IPS-20b (cell line): ENCODE results near the gene PDXK.

Experiments
- H3K27ac ChIP-seq: one replicate; pipeline ENCODE4 v1.5.1; 2013; ENCODE audit warnings: low read length
- H3K27me3 ChIP-seq: 2 replicates; pipeline ENCODE4 v1.6.1; 2013; ENCODE audit warnings: mild to moderate bottlenecking, low read length, inconsistent platforms; ENCODE audit not compliant: insufficient read depth
- H3K36me3 ChIP-seq: 2 replicates; pipeline ENCODE4 v1.6.1; 2013; ENCODE audit warnings: low read depth, mild to moderate bottlenecking, inconsistent platforms, low read length, moderate library complexity; ENCODE audit not compliant: insufficient read depth
- H3K4me1 ChIP-seq: 2 replicates; pipeline ENCODE4 v1.6.1; 2013; ENCODE audit warnings: mild to moderate bottlenecking, control low read depth, inconsistent platforms, low read length, moderate library complexity; ENCODE audit not compliant: insufficient read depth
- H3K4me3 ChIP-seq: 2 replicates; pipeline ENCODE4 v1.5.1; 2013; ENCODE audit warnings: mild to moderate bottlenecking, low read length, inconsistent platforms
- H3K9ac ChIP-seq: 2 replicates; pipeline ENCODE4 v1.6.1; 2013; ENCODE audit warnings: low read depth, mild to moderate bottlenecking, inconsistent platforms, low read length, moderate library complexity
- H3K9me3 ChIP-seq: 2 replicates; pipeline ENCODE4 v1.6.1; 2013; ENCODE audit warnings: mild to moderate bottlenecking, low read depth, low read length, inconsistent platforms; ENCODE audit not compliant: insufficient read depth

The PDXK gene

DNA sequence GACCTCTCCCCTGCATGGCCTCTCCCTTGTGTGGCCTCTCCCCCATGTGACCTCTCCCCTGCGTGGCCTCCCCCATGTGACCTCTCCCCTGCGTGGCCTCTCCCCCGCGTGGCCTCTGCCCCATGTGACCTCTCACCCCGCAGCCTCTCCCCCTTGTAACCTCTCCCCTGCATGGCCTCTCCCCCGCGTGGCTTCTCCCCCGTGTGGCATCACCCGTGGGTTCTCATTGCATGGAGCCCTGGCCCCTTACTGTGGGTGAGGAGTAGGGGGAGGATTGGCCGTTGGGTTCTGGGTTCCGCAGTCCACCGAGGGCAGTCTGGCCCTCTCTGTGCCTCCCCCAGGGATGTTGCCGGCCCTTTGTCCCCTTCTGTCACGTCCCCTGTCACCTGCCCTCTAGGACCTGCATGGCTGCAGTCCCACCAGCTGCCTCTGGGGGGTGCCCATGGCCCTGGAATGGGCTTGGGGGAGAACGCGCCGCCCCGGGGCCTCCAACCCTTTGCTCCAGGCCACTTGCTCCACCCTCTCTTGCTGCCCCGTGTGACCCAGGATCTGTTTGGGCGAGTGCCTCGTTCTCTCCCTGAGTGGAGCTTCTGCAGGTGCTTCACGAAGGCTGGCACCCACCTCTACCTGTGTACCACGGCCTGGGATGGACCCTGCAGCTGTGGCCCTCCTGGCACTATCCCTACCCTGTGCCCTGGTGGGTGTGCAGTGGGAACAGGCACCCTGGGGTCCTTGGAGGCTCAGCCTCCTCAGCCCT is 91.8 kb downstream of the PDXK start:
- no peaks in the 10 kb centered on the region for H3K4me1 ChIP-seq
- no peaks in the 10 kb centered on the region for H3K9me3 ChIP-seq
- H3K27me3 ChIP-seq = no peaks in the 10 kb centered on the region
- no peak overlapping the region for H3K4me3 ChIP-seq
- peaks cover 9% of the 10 kb centered on the region; the same call in 1 of the 2 replicates for H3K36me3 ChIP-seq
- no peak overlapping the region for H3K9ac ChIP-seq
- no peak overlapping the region for H3K27ac ChIP-seq

DNA sequence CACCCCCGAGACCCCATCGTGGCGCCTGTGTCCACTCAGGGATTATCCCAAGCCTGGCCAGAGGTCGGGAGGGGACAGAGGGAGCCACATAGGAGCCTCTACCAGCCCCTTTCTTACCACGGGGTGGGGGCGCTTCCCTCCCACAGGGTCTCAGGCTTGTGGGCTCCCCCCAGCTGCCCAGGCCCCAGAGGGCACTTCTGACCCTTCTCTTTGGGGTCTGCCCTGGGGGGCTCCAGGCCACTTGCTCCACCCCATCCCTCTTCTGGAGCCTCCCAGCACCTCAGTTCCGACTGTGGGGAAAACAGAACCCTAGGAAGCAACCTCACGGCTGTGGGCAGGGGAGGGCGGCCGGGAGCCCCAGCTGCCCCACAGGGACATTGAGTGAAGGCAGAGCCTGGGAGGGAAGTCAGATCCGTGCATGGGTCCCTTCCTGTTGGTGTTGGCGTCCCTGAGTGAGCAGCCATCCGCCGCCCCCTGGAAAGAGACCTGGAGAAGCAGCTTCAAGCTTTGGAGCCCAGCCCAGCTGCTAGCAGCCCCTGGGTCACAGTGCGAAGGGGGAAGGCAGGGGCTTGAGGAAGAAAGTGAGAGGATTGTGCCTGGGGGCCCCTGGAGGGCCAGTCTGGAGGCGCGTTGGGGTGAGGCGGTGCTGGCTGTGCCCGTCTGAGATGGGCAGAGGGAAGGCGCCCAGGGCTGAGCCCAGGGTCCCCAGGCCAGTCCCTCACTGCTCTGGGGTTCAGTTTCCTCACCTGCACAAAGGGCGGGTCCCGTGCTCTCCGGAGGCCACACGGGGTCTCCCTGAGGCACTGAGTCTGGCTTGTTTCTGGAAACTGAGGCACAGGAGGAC is 92.6 kb downstream of the PDXK start:
- Histone ChIP-seq H3K27ac (no peak overlapping the region), H3K9ac (no peak overlapping the region), H3K9me3 (no peaks in the 10 kb centered on the region), H3K27me3 (no peaks in the 10 kb centered on the region), H3K36me3 (peaks cover 1% of the 10 kb centered on the region; the same call in 1 of the 2 replicates), H3K4me1 (no peaks in the 10 kb centered on the region), H3K4me3 (no peak overlapping the region)
